Testis (tissue), 2 donors: ENCODE data around the gene MAP1LC3A.

Experiments used
- CTCF ChIP-seq, 3 experiments: fragments of 450-650 bp in 2 of 3; fragments of 200-600 bp in 1 of 3; sonication (generic) in 1 of 3; IDR thresholded peaks; one replicate each; pipeline ENCODE4 v1.5.1; 2016 to 2019; ENCODE audit warnings: antibody characterized with exemption in 3 of 3, mild to moderate bottlenecking in 2 of 3, moderate library complexity in 1 of 3
- POLR2A ChIP-seq: fragments of 450-650 bp; IDR thresholded peaks from one replicate; pipeline ENCODE4 v1.6.1; 2017; ENCODE audit warnings: antibody characterized with exemption, mild to moderate bottlenecking, moderate library complexity

GRCh38 chr20:34577061-34577460 is 18.5 kb downstream of the MAP1LC3A start:
- TF ChIP-seq POLR2A (no peak), CTCF (IDR thresholded peaks at IDR 0.05) (no peak)
